PC-3 (cell line): ENCODE measurements around the gene LXN.

Experiments
- CTCF ChIP-seq: fragments of 300-600 bp; sonication (generic); conservative IDR thresholded peaks from 2 replicates; pipeline ENCODE4 v1.5.1; 2017; ENCODE audit warnings: antibody characterized with exemption, low read depth, mild to moderate bottlenecking, low read length
- EZH2 ChIP-seq: fragments of 300-600 bp; sonication (generic); IDR thresholded peaks from one replicate; pipeline ENCODE4 v1.6.1; 2017; ENCODE audit warnings: antibody characterized with exemption, mild to moderate bottlenecking, low read length; ENCODE audit not compliant: unreplicated experiment

GRCh38 chr3:158700559-158700958, 28.1 kb upstream of the LXN start:
- TF ChIP-seq CTCF (no peak), EZH2 (no peak)
